SK-N-SH treated with all-trans-retinoic acid at 6 μM for 48 hours (cell line): ENCODE results near the gene BSG.

Experiments
- POU6F1 ChIP-seq: fragments of 250-450 bp; sonication (Bioruptor Pico); IDR thresholded peaks from 2 replicates; pipeline ENCODE4 v1.8.0; 2021; ENCODE audit warnings: low read depth, mild to moderate bottlenecking, moderate library complexity, borderline replicate concordance
- ZC3H10 ChIP-seq: fragments of 250-450 bp; sonication (Bioruptor Pico); IDR thresholded peaks from 2 replicates; pipeline ENCODE4 v1.5.1; 2021; ENCODE audit warnings: mild to moderate bottlenecking, moderate library complexity
- TF ChIP-seq, protein P1 (sequence below): fragments of 250-450 bp; sonication (Bioruptor Pico); IDR thresholded peaks from 2 replicates; pipeline ENCODE4 v1.5.0; 2020; ENCODE audit warnings: mild to moderate bottlenecking, moderate library complexity

DNA sequence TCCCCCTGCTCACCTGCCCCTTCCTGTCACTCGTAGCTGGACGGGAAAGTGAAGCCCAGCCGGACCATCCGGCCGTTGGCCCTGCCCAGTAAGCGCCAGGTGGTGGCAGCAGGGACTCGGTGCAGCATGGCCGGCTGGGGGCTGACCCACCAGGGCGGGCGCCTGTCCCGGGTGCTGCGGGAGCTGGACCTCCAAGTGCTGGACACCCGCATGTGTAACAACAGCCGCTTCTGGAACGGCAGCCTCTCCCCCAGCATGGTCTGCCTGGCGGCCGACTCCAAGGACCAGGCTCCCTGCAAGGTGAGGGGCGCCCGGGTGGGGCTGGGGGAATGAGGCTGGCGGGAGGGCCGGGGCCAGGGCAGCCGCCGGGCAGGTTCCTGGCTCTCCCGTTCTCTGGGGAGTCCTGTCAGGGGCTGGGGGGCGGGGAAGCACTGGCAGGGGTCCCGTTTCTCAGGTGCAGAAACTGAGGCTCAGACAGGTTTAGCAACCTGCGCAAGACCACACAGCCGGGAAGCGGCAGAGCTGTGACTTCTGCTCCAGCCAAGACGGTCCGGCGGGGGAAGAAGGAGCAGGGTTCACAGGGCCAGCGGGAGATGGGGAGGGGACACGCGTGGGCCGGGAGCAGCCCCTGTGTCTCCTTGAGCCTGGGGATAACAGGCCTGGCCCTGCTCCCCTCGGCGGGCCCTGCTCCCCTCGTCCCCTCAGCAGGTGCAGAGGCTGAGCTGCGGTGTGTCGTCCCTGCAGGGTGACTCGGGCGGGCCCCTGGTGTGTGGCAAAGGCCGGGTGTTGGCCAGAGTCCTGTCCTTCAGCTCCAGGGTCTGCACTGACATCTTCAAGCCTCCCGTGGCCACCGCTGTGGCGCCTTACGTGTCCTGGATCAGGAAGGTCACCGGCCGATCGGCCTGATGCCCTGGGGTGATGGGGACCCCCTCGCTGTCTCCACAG, 23.2 kb upstream of the BSG start:
- TF ChIP-seq ZC3H10 (CRISPR knock-in tag) (no peak), POU6F1 (no peak)
- TF ChIP-seq, protein P1, sequence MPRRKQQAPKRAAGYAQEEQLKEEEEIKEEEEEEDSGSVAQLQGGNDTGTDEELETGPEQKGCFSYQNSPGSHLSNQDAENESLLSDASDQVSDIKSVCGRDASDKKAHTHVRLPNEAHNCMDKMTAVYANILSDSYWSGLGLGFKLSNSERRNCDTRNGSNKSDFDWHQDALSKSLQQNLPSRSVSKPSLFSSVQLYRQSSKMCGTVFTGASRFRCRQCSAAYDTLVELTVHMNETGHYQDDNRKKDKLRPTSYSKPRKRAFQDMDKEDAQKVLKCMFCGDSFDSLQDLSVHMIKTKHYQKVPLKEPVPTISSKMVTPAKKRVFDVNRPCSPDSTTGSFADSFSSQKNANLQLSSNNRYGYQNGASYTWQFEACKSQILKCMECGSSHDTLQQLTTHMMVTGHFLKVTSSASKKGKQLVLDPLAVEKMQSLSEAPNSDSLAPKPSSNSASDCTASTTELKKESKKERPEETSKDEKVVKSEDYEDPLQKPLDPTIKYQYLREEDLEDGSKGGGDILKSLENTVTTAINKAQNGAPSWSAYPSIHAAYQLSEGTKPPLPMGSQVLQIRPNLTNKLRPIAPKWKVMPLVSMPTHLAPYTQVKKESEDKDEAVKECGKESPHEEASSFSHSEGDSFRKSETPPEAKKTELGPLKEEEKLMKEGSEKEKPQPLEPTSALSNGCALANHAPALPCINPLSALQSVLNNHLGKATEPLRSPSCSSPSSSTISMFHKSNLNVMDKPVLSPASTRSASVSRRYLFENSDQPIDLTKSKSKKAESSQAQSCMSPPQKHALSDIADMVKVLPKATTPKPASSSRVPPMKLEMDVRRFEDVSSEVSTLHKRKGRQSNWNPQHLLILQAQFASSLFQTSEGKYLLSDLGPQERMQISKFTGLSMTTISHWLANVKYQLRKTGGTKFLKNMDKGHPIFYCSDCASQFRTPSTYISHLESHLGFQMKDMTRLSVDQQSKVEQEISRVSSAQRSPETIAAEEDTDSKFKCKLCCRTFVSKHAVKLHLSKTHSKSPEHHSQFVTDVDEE (CRISPR knock-in tag), result no peak
